ENCODE data around the gene EPS8L1.

The EPS8L1 gene

GRCh38 chr19:55089342-55089944, 13.8 kb downstream of the EPS8L1 start:
- TF ChIP-seq, protein P1, sequence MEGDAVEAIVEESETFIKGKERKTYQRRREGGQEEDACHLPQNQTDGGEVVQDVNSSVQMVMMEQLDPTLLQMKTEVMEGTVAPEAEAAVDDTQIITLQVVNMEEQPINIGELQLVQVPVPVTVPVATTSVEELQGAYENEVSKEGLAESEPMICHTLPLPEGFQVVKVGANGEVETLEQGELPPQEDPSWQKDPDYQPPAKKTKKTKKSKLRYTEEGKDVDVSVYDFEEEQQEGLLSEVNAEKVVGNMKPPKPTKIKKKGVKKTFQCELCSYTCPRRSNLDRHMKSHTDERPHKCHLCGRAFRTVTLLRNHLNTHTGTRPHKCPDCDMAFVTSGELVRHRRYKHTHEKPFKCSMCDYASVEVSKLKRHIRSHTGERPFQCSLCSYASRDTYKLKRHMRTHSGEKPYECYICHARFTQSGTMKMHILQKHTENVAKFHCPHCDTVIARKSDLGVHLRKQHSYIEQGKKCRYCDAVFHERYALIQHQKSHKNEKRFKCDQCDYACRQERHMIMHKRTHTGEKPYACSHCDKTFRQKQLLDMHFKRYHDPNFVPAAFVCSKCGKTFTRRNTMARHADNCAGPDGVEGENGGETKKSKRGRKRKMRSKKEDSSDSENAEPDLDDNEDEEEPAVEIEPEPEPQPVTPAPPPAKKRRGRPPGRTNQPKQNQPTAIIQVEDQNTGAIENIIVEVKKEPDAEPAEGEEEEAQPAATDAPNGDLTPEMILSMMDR (IDR thresholded peaks at IDR 0.05; ENCODE audit: insufficient read depth, low read length, poor library complexity, severe bottlenecking): no peak
- no peak for DNase-seq (ENCODE audit: extremely low read depth, insufficient read length)
- H3K36me3 ChIP-seq (ENCODE audit: control insufficient read depth, insufficient read depth, low read length): peaks cover 3% of the 10 kb centered on the region
- H3K4me3 ChIP-seq (replicated peaks; ENCODE audit: low read depth, low read length): no peak overlapping the region
- H3K27me3 ChIP-seq (replicated peaks; ENCODE audit: control insufficient read depth, insufficient read depth, low read length): no peaks in the 10 kb centered on the region

DNA sequence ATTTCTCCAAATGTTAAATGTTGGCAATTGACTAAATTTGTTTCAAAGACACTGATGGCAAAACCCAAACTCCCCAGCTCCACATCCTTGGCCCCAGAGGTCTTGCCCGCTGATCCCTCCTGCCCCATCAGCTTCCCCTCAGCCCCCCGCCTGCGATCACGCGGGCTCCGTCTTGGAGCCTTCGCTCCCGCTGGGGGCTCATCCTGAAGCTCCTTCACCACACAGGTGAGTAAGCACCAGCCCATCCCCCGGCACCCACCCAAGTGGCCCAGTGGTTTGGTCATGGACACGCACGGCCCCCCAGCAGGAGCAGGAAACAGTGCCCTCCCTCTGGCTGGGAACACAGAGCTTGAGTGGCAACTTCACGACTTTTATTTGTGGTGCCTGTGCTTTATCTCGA, 14.9 kb downstream of the EPS8L1 start:
- TF ChIP-seq, protein P1 (IDR thresholded peaks at IDR 0.05; ENCODE audit: insufficient read depth, low read length, poor library complexity, severe bottlenecking): no peak
- Histone ChIP-seq H3K4me3 (replicated peaks; ENCODE audit: low read depth, low read length) (no peak overlapping the region), H3K36me3 (ENCODE audit: control insufficient read depth, insufficient read depth, low read length) (peaks cover 3% of the 10 kb centered on the region), H3K27me3 (replicated peaks; ENCODE audit: control insufficient read depth, insufficient read depth, low read length) (no peaks in the 10 kb centered on the region)
- DNase-seq (ENCODE audit: extremely low read depth, insufficient read length): no peak

DNA sequence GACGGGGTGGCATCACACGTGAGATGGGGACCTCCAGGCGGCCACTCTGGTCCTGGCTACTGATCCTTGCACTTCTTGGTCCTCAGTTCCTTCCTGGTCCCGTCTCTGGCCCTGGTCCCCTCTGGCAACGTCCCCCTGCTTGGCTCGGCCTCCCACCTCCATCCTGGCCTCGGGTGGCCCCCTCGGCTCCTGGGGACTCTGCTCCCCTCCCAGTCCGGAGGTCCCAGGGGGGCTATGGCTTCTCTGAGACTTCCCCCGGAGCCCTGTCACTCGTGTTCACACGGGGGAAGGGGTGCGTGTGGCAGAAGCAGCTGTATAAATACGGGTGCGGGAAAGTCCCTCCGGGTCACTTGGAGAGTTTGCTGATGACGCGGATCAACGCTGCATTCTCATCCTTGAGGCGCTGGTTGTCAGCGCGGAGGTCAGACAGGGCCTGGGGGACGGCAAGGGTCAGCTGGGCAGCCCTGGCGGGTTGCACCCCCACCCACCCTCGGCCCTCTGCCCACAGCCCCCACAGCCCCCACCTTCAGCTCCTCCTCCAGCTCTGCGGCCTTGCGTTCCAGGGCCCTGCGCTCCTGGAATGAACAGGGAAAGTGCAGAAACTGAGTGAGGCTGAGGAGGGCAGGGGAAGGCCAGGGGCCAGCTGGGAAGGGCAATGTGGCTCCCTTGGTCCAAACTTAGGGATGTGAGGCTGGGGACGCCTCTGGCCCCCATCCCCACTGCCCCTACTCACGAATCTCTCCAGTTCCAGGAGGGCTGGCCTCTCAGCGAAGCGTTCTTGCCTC, 15.6 kb downstream of the EPS8L1 start:
- H3K36me3 ChIP-seq (ENCODE audit: control insufficient read depth, insufficient read depth, low read length): peaks cover 3% of the 10 kb centered on the region

GRCh38 chr19:55091955-55092354, 16.3 kb downstream of the EPS8L1 start:
- Histone ChIP-seq H3K36me3 (ENCODE audit: control insufficient read depth, insufficient read depth, low read length) (peaks cover 3% of the 10 kb centered on the region), H3K27me3 (replicated peaks; ENCODE audit: control insufficient read depth, insufficient read depth, low read length) (no peaks in the 10 kb centered on the region), H3K4me3 (replicated peaks; ENCODE audit: low read depth, low read length) (no peak overlapping the region)
- DNase-seq (ENCODE audit: extremely low read depth, insufficient read length): no peak
- TF ChIP-seq, protein P1 (IDR thresholded peaks at IDR 0.05; ENCODE audit: insufficient read depth, low read length, poor library complexity, severe bottlenecking): no peak

More for the DNA sequence above, 15.6 kb downstream of the EPS8L1 start:
- H3K27me3 ChIP-seq (replicated peaks; ENCODE audit: control insufficient read depth, insufficient read depth, low read length): no peaks in the 10 kb centered on the region
- TF ChIP-seq, protein P1 (IDR thresholded peaks at IDR 0.05; ENCODE audit: insufficient read depth, low read length, poor library complexity, severe bottlenecking): no peak
- DNase-seq (ENCODE audit: extremely low read depth, insufficient read length): no peak
- no peak overlapping the region for H3K4me3 ChIP-seq (replicated peaks; ENCODE audit: low read depth, low read length)

GRCh38 chr19:55092423-55093318, 17.0 kb downstream of the EPS8L1 start:
- H3K4me3 ChIP-seq (replicated peaks; ENCODE audit: low read depth, low read length): no peak overlapping the region
- DNase-seq (ENCODE audit: extremely low read depth, insufficient read length): no peak
- TF ChIP-seq, protein P1 (IDR thresholded peaks at IDR 0.05; ENCODE audit: insufficient read depth, low read length, poor library complexity, severe bottlenecking): no peak
- H3K27me3 ChIP-seq (replicated peaks; ENCODE audit: control insufficient read depth, insufficient read depth, low read length): no peaks in the 10 kb centered on the region
- peaks cover 3% of the 10 kb centered on the region for H3K36me3 ChIP-seq (ENCODE audit: control insufficient read depth, insufficient read depth, low read length)
